ENCODE measurements around the gene NCOA7.

DNA sequence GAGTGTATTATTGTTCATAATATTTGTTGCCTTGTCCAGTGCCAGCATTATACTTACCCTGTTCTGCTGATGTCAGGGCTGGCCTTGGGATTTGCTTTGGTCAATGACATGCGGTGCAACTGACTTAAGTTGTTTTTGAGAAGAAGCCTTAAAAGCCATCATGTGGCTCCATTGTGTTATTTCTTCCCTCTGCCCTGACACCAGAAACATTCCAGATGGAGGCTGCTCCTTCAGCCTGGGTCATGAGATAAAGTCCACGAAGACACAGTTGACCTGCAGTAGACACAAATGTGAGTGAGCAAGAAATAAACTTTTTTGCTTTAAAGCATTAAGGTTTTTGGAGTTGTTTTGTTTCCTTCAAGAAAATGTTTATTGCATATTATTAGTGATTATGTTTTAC, 158.3 kb downstream of the NCOA7 start:
- TF ChIP-seq, protein P1, sequence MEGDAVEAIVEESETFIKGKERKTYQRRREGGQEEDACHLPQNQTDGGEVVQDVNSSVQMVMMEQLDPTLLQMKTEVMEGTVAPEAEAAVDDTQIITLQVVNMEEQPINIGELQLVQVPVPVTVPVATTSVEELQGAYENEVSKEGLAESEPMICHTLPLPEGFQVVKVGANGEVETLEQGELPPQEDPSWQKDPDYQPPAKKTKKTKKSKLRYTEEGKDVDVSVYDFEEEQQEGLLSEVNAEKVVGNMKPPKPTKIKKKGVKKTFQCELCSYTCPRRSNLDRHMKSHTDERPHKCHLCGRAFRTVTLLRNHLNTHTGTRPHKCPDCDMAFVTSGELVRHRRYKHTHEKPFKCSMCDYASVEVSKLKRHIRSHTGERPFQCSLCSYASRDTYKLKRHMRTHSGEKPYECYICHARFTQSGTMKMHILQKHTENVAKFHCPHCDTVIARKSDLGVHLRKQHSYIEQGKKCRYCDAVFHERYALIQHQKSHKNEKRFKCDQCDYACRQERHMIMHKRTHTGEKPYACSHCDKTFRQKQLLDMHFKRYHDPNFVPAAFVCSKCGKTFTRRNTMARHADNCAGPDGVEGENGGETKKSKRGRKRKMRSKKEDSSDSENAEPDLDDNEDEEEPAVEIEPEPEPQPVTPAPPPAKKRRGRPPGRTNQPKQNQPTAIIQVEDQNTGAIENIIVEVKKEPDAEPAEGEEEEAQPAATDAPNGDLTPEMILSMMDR (IDR thresholded peaks at IDR 0.05) = no peak
- no peak for TF ChIP-seq POLR2A (IDR thresholded peaks at IDR 0.05)

Measured in right lobe of liver (tissue), 4 donors.